ENCODE measurements around the gene LRRC8C.

Gene LRRC8C

DNA sequence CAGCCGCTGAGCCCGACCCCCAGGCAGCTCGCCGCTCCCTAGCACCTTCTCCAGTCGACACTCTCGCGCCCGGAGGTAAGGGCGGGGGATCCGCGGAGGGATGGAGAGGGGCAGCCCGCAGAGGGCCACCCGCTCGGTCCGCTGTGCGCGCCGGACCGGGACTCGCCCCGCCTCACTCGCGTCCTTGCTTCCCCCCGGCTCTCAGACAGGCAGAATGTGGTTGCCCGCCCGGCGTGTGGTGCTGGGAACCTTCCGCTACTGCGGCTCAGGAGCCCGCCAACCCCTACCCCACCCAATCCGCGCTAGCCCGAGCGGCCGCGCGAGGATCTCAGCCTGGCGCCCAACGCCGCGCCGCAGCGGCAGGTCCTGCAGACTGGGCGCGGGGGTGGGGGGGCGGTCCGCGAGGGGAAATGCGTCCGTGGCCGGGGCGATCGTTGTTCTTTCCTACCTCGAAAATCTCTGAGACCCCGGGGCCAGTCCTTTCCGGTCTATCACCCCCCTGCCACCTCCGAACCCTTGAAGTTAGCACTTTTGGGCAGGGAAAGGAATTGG, 404 bp downstream of the LRRC8C start:
- DNase-seq (ENCODE audit: extremely low read depth in 1 of 2, low read depth in 1 of 2): no peak

DNA sequence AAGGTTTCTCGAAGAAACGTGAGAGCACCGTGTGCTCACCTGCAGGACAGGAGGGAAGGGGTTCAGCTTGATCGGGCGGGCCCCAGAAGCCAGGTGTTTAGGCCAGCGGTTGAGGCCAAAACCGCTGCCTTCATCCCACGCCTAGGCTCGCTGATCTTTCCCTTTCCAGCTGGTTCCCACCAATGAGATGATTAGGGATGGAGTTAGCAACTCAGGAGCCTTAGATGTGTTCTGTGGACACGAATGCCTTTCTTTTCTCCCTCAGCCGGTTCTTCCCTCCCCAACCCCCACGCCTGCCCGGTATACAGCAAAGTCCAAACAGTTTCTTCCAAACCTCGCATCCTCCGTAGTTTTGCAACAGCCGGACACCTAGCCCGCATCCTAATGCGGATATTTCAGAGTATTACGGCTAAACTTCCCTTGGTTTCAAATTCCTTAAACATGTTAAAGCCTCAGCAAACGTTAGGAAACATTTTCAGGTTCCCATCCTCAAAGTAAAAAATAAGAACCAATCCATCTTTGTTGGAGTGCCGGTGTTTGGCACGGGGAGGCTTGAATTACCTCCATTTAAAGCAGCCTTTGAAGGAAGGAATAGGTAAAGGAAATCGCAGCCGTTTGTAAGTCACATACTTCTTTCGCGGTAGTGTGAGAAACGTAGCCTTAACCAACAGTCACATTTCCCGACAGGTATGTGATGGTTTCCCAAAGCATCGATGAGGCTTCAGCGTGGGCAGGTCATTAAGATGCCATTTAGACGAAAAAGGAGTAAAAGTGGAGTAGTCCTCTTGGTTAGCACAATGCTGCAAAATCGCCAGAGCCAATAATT, 1.1 kb downstream of the LRRC8C start:
- no peak for DNase-seq (ENCODE audit: extremely low read depth in 1 of 2, low read depth in 1 of 2)

DNA sequence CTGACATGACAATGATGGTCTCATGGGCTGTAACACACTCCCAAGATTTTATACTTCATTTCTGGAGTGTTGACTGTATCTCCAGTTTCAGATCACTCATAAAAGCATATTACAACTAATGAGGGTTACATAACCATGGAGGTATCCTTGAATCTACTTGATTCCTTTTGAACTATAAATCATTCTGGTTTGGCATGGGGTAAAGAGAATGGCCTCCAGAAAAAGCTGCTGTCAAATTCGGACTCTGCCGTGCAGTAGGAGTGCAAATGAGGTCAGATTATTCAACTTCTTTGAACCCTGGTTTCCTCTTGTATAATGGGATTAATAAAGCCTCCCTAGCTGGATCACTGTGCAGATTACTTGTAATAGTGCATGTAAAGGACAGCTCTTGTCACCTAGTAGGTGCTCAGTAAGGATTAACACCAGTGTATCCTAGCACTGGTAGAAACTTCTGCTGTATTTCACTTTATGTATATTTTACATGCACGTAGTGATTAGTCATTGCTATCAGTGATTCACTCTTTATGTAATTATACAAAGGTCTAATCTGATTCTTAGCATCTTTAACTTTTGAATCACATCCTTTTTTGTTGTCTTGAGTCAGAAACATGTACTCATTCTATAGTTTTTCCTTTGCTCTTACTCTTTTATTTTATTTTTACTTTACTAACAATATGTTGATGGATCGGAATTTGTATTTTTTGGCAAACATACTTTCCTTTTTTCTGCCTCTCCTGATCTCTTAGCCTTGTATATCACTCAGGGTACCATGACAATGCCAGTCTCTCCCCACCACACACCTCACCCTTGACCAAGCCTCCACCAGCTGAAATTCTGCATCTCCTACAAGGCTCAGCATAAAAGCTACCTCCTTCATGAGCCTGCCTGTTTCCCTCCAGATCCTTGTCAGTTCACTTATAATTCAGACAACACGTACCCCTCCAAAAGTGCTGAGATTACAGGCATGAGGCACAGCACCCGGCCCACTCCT, 3.2 kb downstream of the LRRC8C start:
- no peak for DNase-seq (ENCODE audit: extremely low read depth in 1 of 2, low read depth in 1 of 2)

DNA sequence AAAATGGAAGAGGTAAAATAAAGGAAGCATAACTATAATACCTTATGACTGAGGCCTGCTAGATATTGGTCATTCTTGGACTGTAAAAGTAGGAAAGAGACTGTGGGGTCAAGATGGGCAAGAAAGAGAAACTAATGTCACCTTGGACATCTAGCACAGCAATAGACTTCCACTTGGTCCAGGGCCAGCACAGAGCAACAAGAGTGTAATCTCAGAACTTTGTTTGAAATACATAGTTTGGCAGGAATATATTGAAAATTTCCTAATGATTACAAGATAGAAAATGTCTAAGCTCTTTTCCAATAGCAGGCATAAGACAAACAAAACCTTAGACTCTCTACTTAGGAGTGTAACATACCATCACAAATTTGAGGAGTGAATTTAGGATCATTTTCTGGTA, 4.6 kb downstream of the LRRC8C start:
- no peak for DNase-seq (ENCODE audit: extremely low read depth in 1 of 2, low read depth in 1 of 2)

DNA sequence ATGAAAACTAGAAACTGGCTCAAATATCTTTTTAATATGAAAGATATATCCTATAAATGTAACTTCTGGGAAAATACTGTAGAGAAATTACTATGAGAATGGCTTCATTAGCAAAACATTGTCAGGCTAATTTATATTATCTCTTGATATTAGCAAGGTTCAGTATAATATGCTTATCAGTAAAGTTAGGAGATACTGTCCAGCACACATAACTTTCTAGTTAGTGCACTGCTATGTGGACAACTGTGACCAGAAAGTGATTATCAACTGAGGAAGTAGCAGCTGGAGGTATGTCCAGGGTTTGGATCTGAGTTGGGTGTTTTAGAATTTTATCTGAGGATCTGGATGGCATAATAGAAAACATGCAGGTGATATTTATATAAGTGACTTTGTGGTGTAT, 7.5 kb downstream of the LRRC8C start:
- no peak for DNase-seq (ENCODE audit: extremely low read depth in 1 of 2, low read depth in 1 of 2)

DNA sequence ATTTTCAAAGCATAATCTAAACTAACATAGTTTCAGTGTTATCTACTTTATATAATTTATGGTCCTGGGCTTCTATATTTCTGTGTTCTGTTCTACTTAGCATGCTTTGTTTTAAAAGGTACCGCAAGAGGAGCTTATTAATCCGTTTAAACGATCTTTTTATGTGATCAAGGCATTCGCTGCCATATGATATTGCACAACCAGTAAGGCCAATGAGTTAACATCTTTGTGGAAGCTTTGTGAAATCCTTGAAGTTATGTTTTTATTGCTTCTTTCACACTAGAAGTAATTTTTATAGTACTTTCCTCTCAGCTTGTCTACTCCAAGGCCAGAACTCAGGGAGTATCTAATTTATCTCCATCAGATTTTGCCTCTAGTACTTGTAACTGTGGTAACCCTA, 8.9 kb downstream of the LRRC8C start:
- no peak for DNase-seq (ENCODE audit: extremely low read depth in 1 of 2, low read depth in 1 of 2)

DNA sequence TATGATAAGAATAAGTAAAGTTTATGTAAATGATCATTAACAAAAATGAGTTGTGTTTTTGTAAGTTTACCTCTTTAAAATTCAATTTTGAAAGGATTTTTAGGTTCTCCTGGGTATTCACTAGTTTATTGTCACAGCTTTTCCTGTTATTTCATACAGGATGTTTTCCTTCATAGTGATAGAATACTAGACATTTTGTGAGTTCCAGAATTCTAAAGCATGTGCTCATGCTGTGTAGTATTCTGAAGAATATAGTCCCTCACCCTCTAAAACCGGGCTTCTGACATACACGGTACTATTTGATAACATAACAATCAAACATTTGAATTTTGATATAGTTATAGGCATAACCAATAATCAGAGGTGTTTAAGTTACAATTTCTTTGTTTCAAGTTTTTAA, 10.7 kb downstream of the LRRC8C start:
- DNase-seq (ENCODE audit: extremely low read depth in 1 of 2, low read depth in 1 of 2): no peak

DNA sequence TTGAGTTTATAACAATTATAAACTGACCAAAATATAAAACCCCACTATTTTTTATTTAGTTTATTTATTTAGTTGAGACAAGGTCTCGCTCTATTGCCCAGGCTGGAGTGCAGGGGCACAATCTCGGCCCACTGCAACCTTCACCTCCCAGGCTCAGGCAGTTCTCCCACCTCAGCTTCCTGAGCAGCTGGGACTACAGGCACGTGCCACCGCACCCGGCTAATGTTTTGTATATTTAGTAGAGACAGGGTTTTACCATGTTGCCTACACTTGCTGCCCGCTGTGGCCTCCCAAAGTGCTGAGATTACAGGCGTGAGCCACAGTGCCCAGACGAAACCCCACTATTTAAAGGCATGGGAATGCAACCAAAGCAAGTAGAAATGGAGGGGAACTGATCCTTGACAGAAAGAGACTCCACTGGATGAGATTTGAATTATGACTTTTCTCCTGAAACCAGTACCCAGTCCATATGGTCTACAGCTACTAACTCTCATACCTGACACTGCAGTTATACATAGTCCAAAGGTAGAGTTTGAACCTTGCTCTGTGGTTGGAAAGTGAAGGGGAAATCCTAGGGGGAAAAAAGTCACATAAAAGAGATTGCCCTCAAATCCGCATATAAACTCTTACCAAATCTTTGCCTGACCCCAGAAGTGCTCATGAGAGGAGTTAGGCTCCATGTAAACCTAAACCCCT, 11.3 kb downstream of the LRRC8C start:
- DNase-seq (ENCODE audit: extremely low read depth in 1 of 2, low read depth in 1 of 2): no peak

DNA sequence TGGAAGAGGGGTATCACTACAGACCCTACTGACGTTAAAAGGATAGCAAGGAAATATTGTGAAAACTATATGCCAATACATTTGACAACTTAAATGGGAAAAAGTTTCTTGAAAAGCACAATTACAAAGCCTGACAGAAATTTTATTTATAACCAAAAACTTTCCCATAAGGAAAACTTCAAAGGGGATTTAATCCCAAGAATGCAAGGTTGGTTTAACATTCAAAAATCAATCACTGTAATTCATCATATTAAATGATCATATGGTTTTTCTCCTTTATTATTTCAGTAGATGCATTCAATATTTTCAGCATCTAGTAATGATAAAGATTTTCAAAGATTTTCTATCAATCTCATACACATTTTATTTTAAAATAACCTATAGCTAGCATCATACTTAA, 13.3 kb downstream of the LRRC8C start:
- no peak for DNase-seq (ENCODE audit: extremely low read depth in 1 of 2, low read depth in 1 of 2)

DNA sequence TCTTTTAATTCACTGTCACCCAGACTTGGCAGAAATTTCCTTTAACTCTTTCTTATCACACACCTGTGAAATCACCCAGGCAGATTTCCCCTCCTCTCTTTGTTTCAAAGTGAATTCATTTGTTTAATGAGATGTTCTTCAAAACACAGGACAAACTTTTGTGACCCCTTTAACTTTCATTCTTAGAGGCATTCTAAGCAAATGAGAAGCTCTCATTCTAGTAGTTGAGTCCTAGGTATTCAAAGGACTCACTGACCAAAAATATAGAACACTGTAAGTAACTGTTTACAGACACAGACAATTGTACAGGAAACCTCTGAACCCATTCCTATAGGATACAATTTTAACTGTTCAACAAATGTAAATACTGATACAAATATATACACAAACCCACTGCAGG, 16.9 kb downstream of the LRRC8C start:
- no peak for DNase-seq (ENCODE audit: extremely low read depth in 1 of 2, low read depth in 1 of 2)

DNA sequence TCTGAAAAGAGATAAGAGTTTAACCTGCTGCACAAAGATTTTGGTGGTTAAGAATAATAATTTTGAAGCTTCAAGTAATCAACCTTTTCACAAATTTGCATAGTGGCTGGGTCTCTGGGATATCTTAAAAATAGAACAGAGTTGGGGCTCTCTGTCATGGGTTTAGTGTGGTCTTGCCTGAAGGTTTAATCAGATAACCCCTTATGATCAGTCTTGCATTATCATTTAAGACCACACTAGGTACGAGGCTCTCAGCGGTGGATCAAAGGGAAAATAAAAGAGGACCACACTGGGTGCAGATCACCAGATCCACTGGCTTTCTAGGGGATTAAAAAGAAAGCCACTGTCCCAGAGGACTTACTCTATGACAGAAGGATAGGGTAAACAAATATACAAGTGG, 19.5 kb downstream of the LRRC8C start:
- DNase-seq (ENCODE audit: extremely low read depth in 1 of 2, low read depth in 1 of 2): no peak

DNA sequence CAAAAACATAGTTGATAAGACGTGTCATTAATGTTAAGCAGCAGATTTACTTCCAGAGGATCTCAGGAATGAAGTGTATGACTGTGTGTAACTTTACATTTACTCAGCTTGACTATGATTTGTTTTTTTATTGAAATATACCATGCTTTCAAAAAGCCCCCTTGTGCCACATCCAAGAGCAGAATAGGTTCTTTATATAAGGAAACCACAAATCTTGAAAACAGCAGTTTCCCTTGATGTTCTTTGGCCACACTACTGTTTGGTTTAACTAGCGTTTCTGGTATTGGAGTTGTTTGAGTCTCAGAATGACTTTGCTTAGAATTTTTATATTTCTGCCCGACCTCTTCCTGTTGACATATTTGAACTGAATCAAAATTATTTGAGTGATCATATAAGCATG, 25.0 kb downstream of the LRRC8C start:
- no peak for DNase-seq (ENCODE audit: extremely low read depth in 1 of 2, low read depth in 1 of 2)

DNA sequence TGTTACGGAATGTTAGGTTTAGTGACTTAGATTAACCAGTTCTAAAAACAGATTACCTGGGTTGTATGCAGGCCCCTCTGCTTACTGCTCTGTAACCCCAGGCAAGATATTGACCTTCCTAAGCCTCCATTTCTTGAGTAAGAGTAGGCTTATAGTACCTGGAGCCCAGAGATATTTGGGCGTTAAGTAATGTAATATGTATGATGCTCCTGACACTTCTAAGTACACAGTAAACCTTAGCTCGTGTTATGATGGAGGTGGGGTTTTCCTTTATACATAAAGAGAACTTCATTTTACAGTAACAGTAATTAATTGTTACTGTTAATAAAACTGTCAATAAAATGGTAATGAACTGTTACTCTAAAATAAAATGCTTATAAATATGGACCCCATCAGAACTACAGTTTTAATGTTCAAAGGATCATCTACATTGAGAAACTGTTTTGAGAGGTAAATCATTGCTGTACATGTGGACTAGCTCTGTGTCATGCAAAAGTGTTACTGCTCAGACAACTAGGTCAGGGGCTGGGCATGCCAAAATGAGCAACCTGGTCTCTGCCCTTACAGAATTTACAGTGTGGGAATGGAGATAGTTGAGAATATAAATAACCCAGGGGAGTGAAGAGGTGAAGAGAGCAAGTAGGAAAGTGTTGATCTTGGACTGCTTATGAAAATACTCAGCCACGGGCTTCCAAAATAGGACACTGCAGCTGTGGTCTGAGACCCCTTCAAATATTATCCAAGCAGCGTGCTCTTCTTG, 26.6 kb downstream of the LRRC8C start:
- DNase-seq (ENCODE audit: extremely low read depth in 1 of 2, low read depth in 1 of 2): no peak

DNA sequence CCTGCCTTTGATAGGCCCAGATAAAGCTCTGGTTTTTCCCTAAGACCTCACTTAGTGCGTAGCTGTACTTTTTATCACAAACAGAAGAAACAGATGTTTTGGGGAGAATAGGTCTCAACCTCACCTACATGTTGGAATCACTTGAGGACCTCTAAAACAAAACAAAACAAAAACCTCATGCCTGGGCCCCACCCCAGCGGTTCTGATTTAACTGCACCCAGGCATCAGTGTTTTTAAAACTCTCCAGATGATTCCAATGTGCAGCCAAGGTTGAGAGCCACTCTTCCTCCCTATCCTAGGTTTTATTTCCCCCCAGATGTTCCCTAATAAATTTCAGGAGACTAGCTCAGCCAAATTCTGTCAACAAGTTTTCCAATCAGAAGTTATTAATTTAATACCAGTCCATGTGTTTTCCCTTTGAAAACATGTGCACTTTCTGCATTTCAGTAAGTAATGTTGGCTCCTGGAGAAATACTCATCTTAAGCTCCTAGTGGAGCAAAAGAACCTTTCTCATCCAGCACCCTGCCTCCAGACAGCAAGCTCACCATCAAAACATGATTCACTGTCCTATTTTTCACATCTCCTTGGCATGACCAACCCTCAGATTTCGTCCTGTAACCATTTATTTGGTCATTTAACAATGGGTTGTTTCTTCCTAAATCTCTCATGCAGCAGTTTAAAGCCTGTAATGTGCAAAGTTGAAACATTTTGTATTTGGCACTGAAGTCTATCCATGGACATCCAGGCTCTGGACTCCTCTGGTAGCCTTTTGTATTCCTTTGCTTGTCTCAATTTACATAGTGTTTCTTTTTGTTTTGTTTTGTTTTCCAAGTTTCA, 27.5 kb downstream of the LRRC8C start:
- no peak for DNase-seq (ENCODE audit: extremely low read depth in 1 of 2, low read depth in 1 of 2)

DNA sequence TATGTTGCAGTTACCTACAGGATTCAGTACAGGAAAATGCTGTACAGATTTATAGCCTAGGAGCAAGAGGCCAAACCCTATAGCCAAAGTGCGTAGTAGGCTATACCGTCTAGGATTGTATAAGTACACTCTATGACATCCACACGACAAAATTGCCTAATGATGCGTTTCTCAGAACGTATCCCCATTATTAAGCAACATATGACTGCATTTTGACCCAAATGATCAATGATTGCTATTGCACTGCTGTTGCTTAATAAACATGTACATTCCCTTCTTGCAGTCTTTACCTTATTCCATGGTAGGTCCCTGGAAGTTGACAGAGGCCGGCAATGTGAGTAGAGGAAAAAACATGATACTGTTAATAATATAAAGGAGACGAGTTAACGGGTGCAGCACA, 33.0 kb downstream of the LRRC8C start:
- no peak for DNase-seq (ENCODE audit: extremely low read depth in 1 of 2, low read depth in 1 of 2)

DNA sequence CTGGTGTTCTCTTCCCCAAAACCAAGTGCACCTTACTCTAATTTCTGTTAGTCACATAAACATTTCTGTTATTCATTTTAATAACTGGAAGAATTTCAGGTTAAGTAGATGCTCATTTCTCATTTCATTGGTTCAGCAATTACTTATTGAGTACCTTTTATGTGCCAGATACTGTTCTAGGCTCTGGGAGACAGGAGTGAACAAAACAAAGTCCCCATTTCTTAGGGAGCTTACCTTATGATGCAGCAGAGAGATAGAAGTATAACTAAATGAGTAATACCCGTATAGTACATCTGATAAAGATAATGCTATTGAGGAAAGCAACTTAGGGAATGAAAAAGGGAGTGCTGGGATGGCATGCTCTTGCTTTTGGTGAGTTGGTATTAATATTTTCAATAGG, 33.7 kb downstream of the LRRC8C start:
- DNase-seq (ENCODE audit: extremely low read depth in 1 of 2, low read depth in 1 of 2): no peak

DNA sequence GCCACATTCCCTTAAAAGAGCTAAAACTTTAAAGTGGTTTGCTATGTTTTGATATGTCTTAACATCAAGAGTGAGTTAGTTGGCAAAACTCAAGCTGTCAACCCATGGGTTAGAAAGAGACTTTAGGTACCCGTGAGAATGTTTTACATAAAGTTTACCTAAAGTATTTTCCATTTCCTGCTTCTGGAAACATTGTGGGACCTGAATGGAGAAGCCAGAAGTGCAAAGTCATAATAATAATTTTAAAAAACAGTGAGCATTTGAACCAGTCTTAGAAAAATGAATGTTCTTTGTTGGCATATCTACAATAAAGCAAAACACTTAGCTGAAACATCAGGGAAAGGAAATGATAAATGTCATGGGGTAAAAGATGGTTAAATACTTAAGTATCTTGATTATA, 34.8 kb downstream of the LRRC8C start:
- no peak for DNase-seq (ENCODE audit: extremely low read depth in 1 of 2, low read depth in 1 of 2)

DNA sequence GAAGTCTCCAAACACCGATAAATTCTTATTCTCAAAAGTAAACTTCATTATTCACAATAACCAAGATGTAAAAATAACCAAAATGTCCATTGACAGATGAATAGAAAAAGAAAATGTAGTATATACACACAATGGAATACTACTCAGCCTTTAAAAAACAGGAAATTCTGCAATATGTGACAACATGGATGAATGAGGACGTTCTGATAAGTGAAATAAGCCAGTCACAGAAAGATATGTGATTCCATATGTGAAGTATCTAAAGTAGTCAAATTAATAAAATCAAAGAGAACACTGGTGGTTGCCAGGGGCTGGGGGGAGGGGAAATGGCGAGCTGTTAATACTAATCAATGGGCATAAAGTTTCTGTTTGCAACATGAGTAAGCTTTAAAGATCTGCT, 36.0 kb downstream of the LRRC8C start:
- DNase-seq (ENCODE audit: extremely low read depth in 1 of 2, low read depth in 1 of 2): no peak

DNA sequence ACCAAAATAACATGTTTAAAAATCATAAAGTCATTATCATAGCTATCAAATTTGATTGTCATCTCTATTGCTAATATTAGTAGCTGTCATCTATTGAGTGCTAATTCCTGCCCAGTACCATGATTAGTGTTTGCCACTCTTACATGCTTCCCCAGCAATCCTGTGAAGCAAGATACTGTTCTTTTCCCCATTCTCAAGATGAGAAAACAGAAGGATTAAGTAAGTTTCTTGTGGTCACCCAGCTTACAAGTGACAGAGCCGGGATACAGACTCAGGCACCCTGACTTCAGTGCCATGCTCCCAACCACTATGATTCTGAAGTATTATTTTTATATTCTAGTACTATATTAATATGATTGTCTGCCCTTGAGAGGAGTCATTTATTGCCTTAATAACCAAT, 36.5 kb downstream of the LRRC8C start:
- no peak for DNase-seq (ENCODE audit: extremely low read depth in 1 of 2, low read depth in 1 of 2)
